WTC11 (cell line): ENCODE results near the gene IZUMO2.

Source experiments
- CBFB ChIP-seq: sonication (generic); formaldehyde crosslinking; IDR thresholded peaks from 2 replicates; pipeline ENCODE4 v1.8.1; 2022; ENCODE audit warnings: mild to moderate bottlenecking, low read depth, missing genetic modification reagents
- CREB1 ChIP-seq: sonication (generic); formaldehyde crosslinking; IDR thresholded peaks from 2 replicates; pipeline ENCODE4 v1.8.0; 2023; ENCODE audit warnings: mild to moderate bottlenecking, missing genetic modification reagents
- CTCF ChIP-seq: fragments of 200-600 bp; IDR thresholded peaks from 2 replicates; pipeline ENCODE4 v1.8.0; 2022; ENCODE audit warnings: antibody characterized with exemption
- ELF4 ChIP-seq: sonication (generic); formaldehyde crosslinking; IDR thresholded peaks from 2 replicates; pipeline ENCODE4 v1.8.1; 2022; ENCODE audit warnings: low read depth, mild to moderate bottlenecking, moderate library complexity, missing genetic modification reagents
- KAT7 ChIP-seq: sonication (generic); formaldehyde crosslinking; IDR thresholded peaks from 2 replicates; pipeline ENCODE4 v1.8.1; 2023; ENCODE audit warnings: missing genetic modification reagents, mild to moderate bottlenecking, borderline replicate concordance

GRCh38 chr19:50197348-50197747, 34.3 kb upstream of the IZUMO2 start:
- TF ChIP-seq CTCF (no peak), CREB1 (CRISPR knock-in tag) (no peak), CBFB (CRISPR knock-in tag) (no peak), ELF4 (CRISPR knock-in tag) (no peak), KAT7 (CRISPR knock-in tag) (no peak)
